ENCODE measurements around the gene TSPEAR.

Gene TSPEAR

DNA sequence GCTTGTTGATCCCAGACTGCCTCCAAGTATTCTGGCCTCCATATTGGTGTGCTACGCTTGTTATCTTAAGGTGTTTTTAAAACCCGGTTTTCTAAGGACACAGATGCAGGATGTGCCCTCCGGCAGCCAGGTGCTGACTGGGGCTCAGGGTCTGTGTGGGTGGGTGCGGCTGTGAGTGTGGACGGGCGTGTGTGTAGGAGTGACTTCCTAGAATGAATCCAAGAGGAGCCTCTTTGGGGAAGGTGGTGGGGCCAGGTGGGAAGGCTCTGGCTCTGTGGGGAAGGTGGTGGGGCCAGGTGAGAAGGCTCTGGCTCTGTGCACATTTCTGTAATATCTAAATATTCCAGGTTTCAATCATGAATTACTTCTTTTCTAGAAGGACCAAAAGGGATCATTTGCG lies 12.8 kb upstream of the TSPEAR start:
- DNase-seq (ENCODE audit: low spot score), result no peak
- POLR2A ChIA-PET (ENCODE audit: low non-redundant PET), result no interaction called here
- CTCF ChIA-PET, result interaction anchor here (0.7 kb wide), 1 partner anchor 88 kb away, joined by 5 read pairs; no protein-coding TSS in a partner anchor
- H3K27ac ChIP-seq, result no peak overlapping the region
- no peak for TF ChIP-seq CTCF (conservative IDR thresholded peaks at IDR 0.05; ENCODE audit: low read depth)

DNA sequence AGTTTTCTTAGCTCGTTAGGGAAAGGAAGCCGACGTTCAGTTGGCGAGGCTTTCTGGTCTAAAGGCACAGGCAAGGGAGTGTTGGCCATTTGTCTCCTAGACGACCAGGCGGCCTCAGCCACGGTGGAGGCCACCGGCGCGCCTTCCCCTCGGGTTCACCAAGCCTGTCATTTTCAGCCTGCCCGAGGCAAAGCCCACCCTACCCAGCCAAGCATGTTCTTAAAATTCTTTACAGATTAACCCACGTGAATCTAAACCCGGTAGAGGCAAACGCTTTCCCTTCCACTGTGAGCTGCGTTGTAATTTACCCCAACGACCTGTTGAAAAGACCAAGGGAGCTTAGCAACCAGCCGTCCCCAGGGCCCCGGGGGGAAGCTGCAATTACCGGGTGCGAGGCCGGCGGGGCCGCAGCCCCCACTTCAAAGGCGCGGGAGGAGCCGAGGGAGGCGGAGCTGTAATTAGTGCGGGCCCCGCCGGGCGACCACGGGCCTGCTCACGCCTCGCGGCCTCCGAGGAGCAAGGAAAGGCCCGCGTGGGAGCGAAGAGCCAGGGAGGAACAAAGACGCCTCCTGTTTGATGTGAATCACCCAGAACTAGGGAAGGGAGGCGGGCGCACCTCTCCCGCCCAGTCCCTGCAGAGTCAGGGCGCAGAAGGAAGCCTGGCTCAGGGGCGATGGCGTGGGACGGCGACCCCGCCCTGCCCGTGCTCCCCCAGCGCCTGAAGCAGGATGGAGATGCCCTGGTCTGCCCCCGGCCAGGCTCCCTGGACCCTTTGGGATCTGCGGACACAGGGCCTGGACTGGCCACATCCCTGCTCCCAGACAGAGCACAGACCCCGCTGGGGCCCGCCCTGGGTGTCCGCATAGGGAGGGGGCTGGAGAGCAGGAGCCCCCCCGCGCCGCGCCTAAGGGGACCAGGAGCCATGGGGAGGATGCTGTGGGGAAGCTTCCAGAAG lies 12.1 kb upstream of the TSPEAR start:
- POLR2A ChIA-PET (ENCODE audit: low non-redundant PET), result no interaction called here

DNA sequence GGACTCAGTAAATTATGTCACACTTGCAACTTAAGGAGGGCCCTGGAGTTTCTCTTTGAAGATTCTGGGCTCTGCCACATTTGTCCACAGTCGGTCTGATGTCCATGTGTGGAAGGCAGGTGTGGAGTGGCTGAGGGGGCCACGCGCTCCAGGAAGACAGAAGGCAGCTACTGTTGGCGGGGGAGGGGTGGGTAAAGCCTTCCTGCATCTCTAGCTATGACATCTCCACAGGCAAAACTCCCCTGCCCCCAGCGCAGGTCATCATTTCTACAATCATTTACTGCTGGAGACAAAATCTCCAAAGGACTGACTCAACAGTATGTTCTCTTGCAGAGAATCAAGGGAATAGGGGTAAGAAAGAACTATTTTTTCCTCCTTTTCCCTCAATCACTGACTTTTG lies 11.4 kb upstream of the TSPEAR start:
- POLR2A ChIA-PET (ENCODE audit: low non-redundant PET), result no interaction called here
- TF ChIP-seq CTCF (conservative IDR thresholded peaks at IDR 0.05; ENCODE audit: low read depth), result no peak
- H3K27ac ChIP-seq, result no peak overlapping the region
- CTCF ChIA-PET, result interaction anchor here (0.6 kb wide), 1 partner anchor 62 kb away, joined by 4 read pairs; no protein-coding TSS in a partner anchor
- DNase-seq (ENCODE audit: low spot score), result no peak

More for the DNA sequence above, 12.1 kb upstream of the TSPEAR start:
- no peak for DNase-seq (ENCODE audit: low spot score)
- H3K27ac ChIP-seq, result no peak overlapping the region
- CTCF ChIA-PET, result interaction anchor here (0.6 kb wide), 1 partner anchor 61 kb away, joined by 4 read pairs; no protein-coding TSS in a partner anchor
- TF ChIP-seq CTCF (conservative IDR thresholded peaks at IDR 0.05; ENCODE audit: low read depth), result no peak

GRCh38 chr21:44720170-44720569 lies 8.8 kb upstream of the TSPEAR start:
- no peak for DNase-seq (ENCODE audit: low spot score)
- TF ChIP-seq CTCF (conservative IDR thresholded peaks at IDR 0.05; ENCODE audit: low read depth), result no peak
- ChIA-PET POLR2A (ENCODE audit: low non-redundant PET) (interaction anchor here (0.5 kb wide), 1 partner anchor 49 kb away, joined by 3 read pairs; no protein-coding TSS in a partner anchor), CTCF (interaction anchor here (0.9 kb wide), 1 partner anchor 33 kb away, joined by 3 read pairs; no protein-coding TSS in a partner anchor)
- no peak overlapping the region for H3K27ac ChIP-seq

DNA sequence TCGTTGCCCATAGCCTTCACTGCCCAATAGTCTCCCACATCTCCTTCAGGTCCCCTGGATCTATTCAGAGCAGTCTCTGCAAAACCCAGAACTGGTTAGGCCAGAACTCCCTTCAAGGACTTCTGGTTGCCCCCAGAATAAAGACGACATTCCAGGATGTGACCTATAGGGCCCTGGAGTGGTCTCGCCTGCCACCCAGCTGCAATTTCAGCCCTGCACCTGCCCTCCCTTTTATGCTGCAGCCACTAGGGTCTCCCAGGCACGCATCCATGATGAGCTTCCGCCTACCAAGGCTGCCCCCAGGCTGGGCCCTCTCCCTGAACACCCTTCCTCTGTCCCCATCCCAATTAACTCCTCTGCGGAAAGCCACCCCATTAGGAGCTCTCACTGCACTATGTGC lies 7.2 kb upstream of the TSPEAR start:
- no peak for DNase-seq (ENCODE audit: low spot score)
- POLR2A ChIA-PET (ENCODE audit: low non-redundant PET), result no interaction called here
- no peak overlapping the region for H3K27ac ChIP-seq
- TF ChIP-seq CTCF (conservative IDR thresholded peaks at IDR 0.05; ENCODE audit: low read depth), result no peak
- CTCF ChIA-PET, result interaction anchor here (0.6 kb wide), 1 partner anchor 15 kb away, joined by 10 read pairs; no protein-coding TSS in a partner anchor

DNA sequence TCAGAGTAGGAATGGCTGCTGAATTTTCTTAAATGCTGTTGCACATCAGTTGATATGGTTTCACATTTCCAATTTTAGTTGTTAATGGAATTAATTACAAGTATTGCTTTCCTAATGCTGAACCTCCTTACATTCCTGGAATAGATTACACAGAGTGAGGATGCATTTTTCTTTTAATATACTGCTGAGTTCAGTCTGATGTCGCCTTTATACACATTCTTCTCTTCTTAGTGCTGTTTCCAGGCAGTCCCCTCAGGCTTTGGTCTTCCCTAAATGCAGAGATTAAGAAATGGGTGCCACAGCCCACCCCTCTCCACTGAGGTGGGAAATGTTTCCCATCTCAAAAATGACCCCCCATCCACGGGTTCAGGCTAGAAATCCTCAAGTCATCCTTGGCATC lies 6.7 kb upstream of the TSPEAR start:
- TF ChIP-seq CTCF (conservative IDR thresholded peaks at IDR 0.05; ENCODE audit: low read depth), result no peak

More for the DNA sequence above, 6.7 kb upstream of the TSPEAR start:
- H3K27ac ChIP-seq, result no peak overlapping the region
- ChIA-PET POLR2A (ENCODE audit: low non-redundant PET) (no interaction called here), CTCF (interaction anchor here (0.6 kb wide), 1 partner anchor 15 kb away, joined by 10 read pairs; no protein-coding TSS in a partner anchor)
- DNase-seq (ENCODE audit: low spot score), result no peak
